ENCODE data around the gene KLHDC4. TPM values are rescaled to one million over a fixed set of nuclear protein-coding genes. Genes with fewer than 3 reads are reported as not detected.
"Not testable (repeated sequence)": the region's sequence is repeated elsewhere in the genome, so short reads cannot be mapped to it uniquely, and the experiment has no call there.

The KLHDC4 gene
- total and polyA plus RNA-seq, 9 donors = 18.4 to 38.0 (median 26.1) TPM

GRCh38 chr16:87686697-87687096, 79.1 kb downstream of the KLHDC4 start:
- H3K27ac ChIP-seq (ENCODE audit: low read length) = no peak overlapping the region
- WGBS (ENCODE audit: insufficient coverage) = 50% methylated on average over 12 of the region's 13 CpGs
- H3K27me3 ChIP-seq (ENCODE audit: control insufficient read depth, insufficient read depth, low read length) = peaks cover 48% of the 10 kb centered on the region
- H3K9me3 ChIP-seq (replicated peaks; ENCODE audit: control insufficient read depth, low read depth, low read length) = no peaks in the 10 kb centered on the region
- H3K4me3 ChIP-seq (ENCODE audit: low read length) = no peak overlapping the region
- H3K36me3 ChIP-seq (ENCODE audit: control insufficient read depth, insufficient read depth, low read length) = no peaks in the 10 kb centered on the region
- no peak for DNase-seq
- peaks cover 30% of the 10 kb centered on the region for H3K4me1 ChIP-seq (ENCODE audit: control insufficient read depth, insufficient read depth, low read length)

DNA sequence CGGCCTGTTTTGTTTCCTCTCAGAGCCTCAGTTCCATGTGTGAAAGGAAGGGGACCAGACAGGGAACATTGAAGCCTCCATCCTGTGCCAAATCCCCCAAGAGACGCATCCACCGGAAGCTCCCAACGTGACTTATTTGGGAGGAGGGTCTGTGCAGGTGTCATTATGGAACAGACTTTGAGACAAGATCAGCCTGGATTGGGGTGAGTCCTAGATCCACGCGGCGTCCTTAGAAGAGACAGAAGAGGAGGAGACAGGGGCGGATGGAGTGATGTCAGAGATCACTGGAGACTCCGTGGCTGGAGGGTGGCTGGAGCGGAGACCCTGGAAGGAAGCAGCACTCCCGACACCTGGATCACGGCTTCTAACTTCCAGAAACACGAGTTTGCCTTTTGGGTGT, 80.0 kb downstream of the KLHDC4 start:
- H3K27me3 ChIP-seq (ENCODE audit: control insufficient read depth, insufficient read depth, low read length) = peaks cover 44% of the 10 kb centered on the region
- WGBS (ENCODE audit: insufficient coverage) = 55% methylated on average over 11 of the region's 13 CpGs

GRCh38 chr16:87685405-87685755, 80.4 kb downstream of the KLHDC4 start:
- H3K9me3 ChIP-seq (replicated peaks; ENCODE audit: control insufficient read depth, low read depth, low read length) = no peaks in the 10 kb centered on the region
- peaks cover 40% of the 10 kb centered on the region for H3K27me3 ChIP-seq (ENCODE audit: control insufficient read depth, insufficient read depth, low read length)
- no peak for DNase-seq
- 71% methylated on average over 15 of the region's 19 CpGs for WGBS (ENCODE audit: insufficient coverage)
- H3K36me3 ChIP-seq (ENCODE audit: control insufficient read depth, insufficient read depth, low read length) = no peaks in the 10 kb centered on the region
- no peak overlapping the region for H3K27ac ChIP-seq (ENCODE audit: low read length)
- peaks cover 29% of the 10 kb centered on the region for H3K4me1 ChIP-seq (ENCODE audit: control insufficient read depth, insufficient read depth, low read length)
- no peak overlapping the region for H3K4me3 ChIP-seq (ENCODE audit: low read length)

More for the DNA sequence above, 80.0 kb downstream of the KLHDC4 start:
- H3K4me3 ChIP-seq (ENCODE audit: low read length) = no peak overlapping the region
- no peaks in the 10 kb centered on the region for H3K9me3 ChIP-seq (replicated peaks; ENCODE audit: control insufficient read depth, low read depth, low read length)
- no peak for DNase-seq
- H3K36me3 ChIP-seq (ENCODE audit: control insufficient read depth, insufficient read depth, low read length) = no peaks in the 10 kb centered on the region
- no peak overlapping the region for H3K27ac ChIP-seq (ENCODE audit: low read length)
- H3K4me1 ChIP-seq (ENCODE audit: control insufficient read depth, insufficient read depth, low read length) = peaks cover 29% of the 10 kb centered on the region

DNA sequence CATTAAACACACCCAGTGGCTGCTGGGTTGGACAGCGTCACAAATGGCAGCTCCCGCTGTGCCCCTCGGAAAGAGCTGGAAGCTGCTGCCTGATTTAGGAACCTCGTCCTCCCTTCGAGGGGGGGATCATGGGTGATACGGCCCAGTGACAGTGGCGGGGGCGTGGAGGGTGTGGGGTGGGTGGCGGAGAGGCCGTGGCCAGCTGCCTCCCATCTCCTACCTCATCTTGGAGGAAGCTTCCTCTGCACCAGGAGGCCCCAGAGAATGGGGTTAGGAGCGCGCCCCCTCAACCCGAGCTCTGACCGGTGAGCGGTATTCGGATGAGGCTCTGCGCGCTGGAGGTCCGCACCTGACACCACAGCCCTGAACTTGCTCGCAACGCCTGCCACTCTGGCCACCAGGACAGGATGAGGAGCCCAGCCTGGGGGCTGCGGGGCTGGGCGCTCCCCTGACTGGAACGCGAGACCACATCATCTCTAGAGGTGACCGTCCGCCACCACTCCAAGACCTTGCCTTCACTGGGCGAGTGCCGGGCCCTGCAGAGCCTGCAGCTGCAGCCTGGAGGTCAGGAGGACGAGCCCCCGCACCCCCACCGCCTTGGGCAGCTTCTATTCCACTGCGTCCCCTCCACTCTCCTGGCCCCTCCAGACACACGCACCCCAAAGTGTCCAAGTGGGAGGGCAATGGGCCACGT, 80.9 kb downstream of the KLHDC4 start:
- Histone ChIP-seq H3K27ac (ENCODE audit: low read length) (no peak overlapping the region), H3K9me3 (replicated peaks; ENCODE audit: control insufficient read depth, low read depth, low read length) (no peaks in the 10 kb centered on the region), H3K36me3 (ENCODE audit: control insufficient read depth, insufficient read depth, low read length) (no peaks in the 10 kb centered on the region), H3K4me1 (ENCODE audit: control insufficient read depth, insufficient read depth, low read length) (peaks cover 29% of the 10 kb centered on the region), H3K4me3 (ENCODE audit: low read length) (no peak overlapping the region), H3K27me3 (ENCODE audit: control insufficient read depth, insufficient read depth, low read length) (peaks cover 39% of the 10 kb centered on the region)
- no peak for DNase-seq
- 93% methylated on average over 27 of the region's 35 CpGs for WGBS (ENCODE audit: insufficient coverage)

GRCh38 chr16:87684106-87684677, 81.6 kb downstream of the KLHDC4 start:
- Histone ChIP-seq H3K9me3 (replicated peaks; ENCODE audit: control insufficient read depth, low read depth, low read length) (no peaks in the 10 kb centered on the region), H3K27me3 (ENCODE audit: control insufficient read depth, insufficient read depth, low read length) (peaks cover 39% of the 10 kb centered on the region)
- 74% methylated on average over 16 of the region's 24 CpGs for WGBS (ENCODE audit: insufficient coverage)

DNA sequence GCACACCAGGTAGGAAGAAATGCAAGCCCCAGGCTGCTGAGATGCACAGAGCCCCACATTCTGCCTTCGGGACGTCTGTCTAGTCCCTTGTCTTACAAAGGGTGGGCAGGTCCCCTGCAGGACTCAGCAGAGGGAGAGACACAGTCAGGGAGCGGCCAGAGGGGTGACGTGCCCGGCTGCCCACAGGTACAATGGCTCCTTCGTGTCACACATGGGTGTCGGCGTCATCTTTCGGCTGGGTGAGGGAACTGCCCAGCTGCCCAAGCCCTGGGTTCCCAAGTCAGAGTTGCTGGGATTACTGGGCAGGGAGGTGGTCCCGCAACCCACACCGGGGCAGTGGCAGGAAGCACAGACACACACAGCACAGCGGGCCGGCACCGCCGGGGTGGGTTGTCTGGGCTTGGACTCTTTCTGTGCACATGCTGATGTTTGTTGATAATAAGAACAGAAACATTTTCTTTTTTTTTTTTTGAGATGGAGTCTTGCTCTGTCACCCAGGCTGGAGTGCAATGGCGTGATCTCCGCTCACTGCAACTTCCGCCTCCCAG, 82.9 kb downstream of the KLHDC4 start:
- no peaks in the 10 kb centered on the region for H3K36me3 ChIP-seq (ENCODE audit: control insufficient read depth, insufficient read depth, low read length)
- no peaks in the 10 kb centered on the region for H3K9me3 ChIP-seq (replicated peaks; ENCODE audit: control insufficient read depth, low read depth, low read length)
- H3K27me3 ChIP-seq (ENCODE audit: control insufficient read depth, insufficient read depth, low read length) = peaks cover 28% of the 10 kb centered on the region
- DNase-seq = no peak
- WGBS (ENCODE audit: insufficient coverage) = 91% methylated on average over 11 of the region's 18 CpGs
- H3K27ac ChIP-seq (ENCODE audit: low read length) = no peak overlapping the region
- H3K4me3 ChIP-seq (ENCODE audit: low read length) = no peak overlapping the region
- peaks cover 32% of the 10 kb centered on the region for H3K4me1 ChIP-seq (ENCODE audit: control insufficient read depth, insufficient read depth, low read length)

More at GRCh38 chr16:87684106-87684677, 81.6 kb downstream of the KLHDC4 start:
- Histone ChIP-seq H3K27ac (ENCODE audit: low read length) (no peak overlapping the region), H3K4me3 (ENCODE audit: low read length) (no peak overlapping the region), H3K4me1 (ENCODE audit: control insufficient read depth, insufficient read depth, low read length) (peaks cover 29% of the 10 kb centered on the region), H3K36me3 (ENCODE audit: control insufficient read depth, insufficient read depth, low read length) (no peaks in the 10 kb centered on the region)
- DNase-seq = no peak

DNA sequence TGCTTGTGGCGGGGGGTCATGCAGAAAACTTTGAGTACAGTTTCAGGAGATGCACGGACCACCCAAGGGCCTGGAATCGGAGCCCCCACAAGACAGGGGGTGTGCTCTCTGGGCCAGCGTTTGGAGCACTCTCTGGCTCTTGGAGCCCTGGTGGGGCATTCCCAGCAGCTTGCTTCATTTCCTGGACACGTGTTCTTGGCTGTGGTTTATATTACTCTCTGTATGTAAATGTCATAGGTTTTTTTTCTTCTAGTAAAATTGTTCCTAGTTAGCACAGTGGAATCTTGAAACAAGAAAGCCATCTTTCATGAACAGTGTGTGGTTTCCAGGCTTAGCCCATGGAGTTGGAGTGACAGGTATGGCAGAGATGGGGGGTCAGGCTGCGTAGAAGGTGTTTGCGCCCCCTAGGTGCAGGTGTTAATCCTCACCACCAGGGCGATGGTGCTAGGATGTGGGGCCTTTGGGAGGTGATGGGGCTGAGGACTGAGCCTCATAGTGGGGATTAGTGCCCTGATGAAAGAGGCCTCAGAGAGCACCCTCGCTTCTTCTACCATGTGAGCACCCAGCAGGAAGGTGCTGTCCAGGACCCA, 83.7 kb downstream of the KLHDC4 start:
- H3K36me3 ChIP-seq (ENCODE audit: control insufficient read depth, insufficient read depth, low read length) = no peaks in the 10 kb centered on the region
- peaks cover 29% of the 10 kb centered on the region for H3K4me1 ChIP-seq (ENCODE audit: control insufficient read depth, insufficient read depth, low read length)
- H3K27ac ChIP-seq (ENCODE audit: low read length) = peak overlapping the region; percentile 55
- H3K9me3 ChIP-seq (replicated peaks; ENCODE audit: control insufficient read depth, low read depth, low read length) = no peaks in the 10 kb centered on the region
- H3K27me3 ChIP-seq (ENCODE audit: control insufficient read depth, insufficient read depth, low read length) = peaks cover 25% of the 10 kb centered on the region
- WGBS (ENCODE audit: insufficient coverage) = 37% methylated on average over 7 of the region's 9 CpGs
- peak; percentile 88 for DNase-seq
- H3K4me3 ChIP-seq (ENCODE audit: low read length) = no peak overlapping the region

GRCh38 chr16:87681051-87681602, 84.7 kb downstream of the KLHDC4 start:
- H3K27me3 ChIP-seq (ENCODE audit: control insufficient read depth, insufficient read depth, low read length) = peaks cover 20% of the 10 kb centered on the region
- peaks cover 23% of the 10 kb centered on the region for H3K4me1 ChIP-seq (ENCODE audit: control insufficient read depth, insufficient read depth, low read length)
- not testable (repeated sequence) for H3K27ac ChIP-seq (ENCODE audit: low read length); H3K4me3 ChIP-seq (ENCODE audit: low read length); DNase-seq; H3K9me3 ChIP-seq (replicated peaks; ENCODE audit: control insufficient read depth, low read depth, low read length); H3K36me3 ChIP-seq (ENCODE audit: control insufficient read depth, insufficient read depth, low read length)
- 94% methylated on average over 60 of the region's 60 CpGs for WGBS (ENCODE audit: insufficient coverage)

DNA sequence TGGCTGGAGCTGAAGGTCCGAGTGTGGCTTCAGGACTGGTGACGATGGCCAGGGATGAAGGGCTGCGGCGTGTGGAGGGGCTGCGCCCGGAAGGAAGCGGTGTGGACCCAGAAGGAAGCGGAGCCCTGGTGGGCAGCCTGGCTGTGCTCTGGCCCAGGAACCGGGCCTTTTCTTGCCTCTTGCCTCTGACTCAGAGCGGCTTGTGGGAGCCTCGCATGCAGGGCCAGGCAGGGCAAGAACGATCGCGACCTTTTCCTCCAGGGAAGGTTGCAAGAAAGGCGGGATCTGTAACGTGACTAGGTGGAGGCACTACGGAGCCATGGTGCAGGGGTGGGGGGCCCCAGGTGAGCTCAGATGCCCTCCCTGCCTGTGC, 85.5 kb downstream of the KLHDC4 start:
- peaks cover 17% of the 10 kb centered on the region for H3K27me3 ChIP-seq (ENCODE audit: control insufficient read depth, insufficient read depth, low read length)
- no peak overlapping the region for H3K4me3 ChIP-seq (ENCODE audit: low read length)
- no peaks in the 10 kb centered on the region for H3K9me3 ChIP-seq (replicated peaks; ENCODE audit: control insufficient read depth, low read depth, low read length)
- H3K36me3 ChIP-seq (ENCODE audit: control insufficient read depth, insufficient read depth, low read length) = no peaks in the 10 kb centered on the region
- 80% methylated on average over 17 of the region's 17 CpGs for WGBS (ENCODE audit: insufficient coverage)
- H3K27ac ChIP-seq (ENCODE audit: low read length) = no peak overlapping the region
- DNase-seq = no peak
- H3K4me1 ChIP-seq (ENCODE audit: control insufficient read depth, insufficient read depth, low read length) = peaks cover 20% of the 10 kb centered on the region

DNA sequence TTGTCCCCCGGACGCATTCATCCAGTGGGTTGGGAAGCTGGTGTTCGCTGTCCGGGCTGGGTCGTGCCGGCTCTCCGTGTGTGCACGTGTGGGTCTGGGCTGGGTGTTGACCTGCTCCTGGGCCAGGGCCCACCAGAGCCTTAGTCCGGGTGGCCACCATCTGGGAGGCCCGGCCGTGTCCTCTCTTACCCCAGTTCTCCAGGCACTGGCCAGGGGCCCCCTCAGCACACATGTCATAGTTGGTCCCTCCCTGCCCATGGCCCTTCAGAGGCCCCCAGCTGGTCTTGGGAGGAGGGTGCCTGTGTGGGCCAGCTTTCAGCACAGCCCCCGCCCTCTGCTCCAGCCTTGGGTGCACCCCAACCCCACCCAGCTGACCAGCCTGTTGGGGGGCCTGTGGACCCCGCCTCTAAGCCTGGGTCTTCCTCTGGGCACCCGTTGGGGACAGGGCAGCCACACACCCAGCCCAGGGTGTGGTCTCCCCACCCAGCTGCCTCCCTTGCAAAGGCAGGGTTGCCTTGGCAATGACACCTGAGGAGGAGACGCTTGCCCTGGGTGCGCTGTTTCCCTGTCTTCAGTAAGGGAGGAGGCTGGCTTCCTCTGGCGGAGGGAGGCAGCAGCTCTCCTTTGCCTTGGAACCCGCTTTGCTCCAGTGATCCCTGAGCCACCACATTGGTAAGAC, 86.1 kb downstream of the KLHDC4 start:
- WGBS (ENCODE audit: insufficient coverage) = 81% methylated on average over 14 of the region's 18 CpGs
- peaks cover 14% of the 10 kb centered on the region for H3K27me3 ChIP-seq (ENCODE audit: control insufficient read depth, insufficient read depth, low read length)
- no peak for DNase-seq
- no peaks in the 10 kb centered on the region for H3K36me3 ChIP-seq (ENCODE audit: control insufficient read depth, insufficient read depth, low read length)
- peaks cover 18% of the 10 kb centered on the region for H3K4me1 ChIP-seq (ENCODE audit: control insufficient read depth, insufficient read depth, low read length)
- H3K9me3 ChIP-seq (replicated peaks; ENCODE audit: control insufficient read depth, low read depth, low read length) = no peaks in the 10 kb centered on the region
- no peak overlapping the region for H3K27ac ChIP-seq (ENCODE audit: low read length)
- H3K4me3 ChIP-seq (ENCODE audit: low read length) = no peak overlapping the region
